ENCODE results near the gene ADAMTS18. TPM values are rescaled to one million over a fixed set of nuclear protein-coding genes. Genes with fewer than 3 reads are reported as not detected.

Gene ADAMTS18
- total RNA-seq, 1 donor: 0.27 TPM

- TF ChIP-seq, protein P1, sequence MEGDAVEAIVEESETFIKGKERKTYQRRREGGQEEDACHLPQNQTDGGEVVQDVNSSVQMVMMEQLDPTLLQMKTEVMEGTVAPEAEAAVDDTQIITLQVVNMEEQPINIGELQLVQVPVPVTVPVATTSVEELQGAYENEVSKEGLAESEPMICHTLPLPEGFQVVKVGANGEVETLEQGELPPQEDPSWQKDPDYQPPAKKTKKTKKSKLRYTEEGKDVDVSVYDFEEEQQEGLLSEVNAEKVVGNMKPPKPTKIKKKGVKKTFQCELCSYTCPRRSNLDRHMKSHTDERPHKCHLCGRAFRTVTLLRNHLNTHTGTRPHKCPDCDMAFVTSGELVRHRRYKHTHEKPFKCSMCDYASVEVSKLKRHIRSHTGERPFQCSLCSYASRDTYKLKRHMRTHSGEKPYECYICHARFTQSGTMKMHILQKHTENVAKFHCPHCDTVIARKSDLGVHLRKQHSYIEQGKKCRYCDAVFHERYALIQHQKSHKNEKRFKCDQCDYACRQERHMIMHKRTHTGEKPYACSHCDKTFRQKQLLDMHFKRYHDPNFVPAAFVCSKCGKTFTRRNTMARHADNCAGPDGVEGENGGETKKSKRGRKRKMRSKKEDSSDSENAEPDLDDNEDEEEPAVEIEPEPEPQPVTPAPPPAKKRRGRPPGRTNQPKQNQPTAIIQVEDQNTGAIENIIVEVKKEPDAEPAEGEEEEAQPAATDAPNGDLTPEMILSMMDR (IDR thresholded peaks at IDR 0.05; ENCODE audit: insufficient read depth, low read length): no peak
Measured at GRCh38 chr16:77402118-77402517, 32.7 kb downstream of the ADAMTS18 start.

DNA sequence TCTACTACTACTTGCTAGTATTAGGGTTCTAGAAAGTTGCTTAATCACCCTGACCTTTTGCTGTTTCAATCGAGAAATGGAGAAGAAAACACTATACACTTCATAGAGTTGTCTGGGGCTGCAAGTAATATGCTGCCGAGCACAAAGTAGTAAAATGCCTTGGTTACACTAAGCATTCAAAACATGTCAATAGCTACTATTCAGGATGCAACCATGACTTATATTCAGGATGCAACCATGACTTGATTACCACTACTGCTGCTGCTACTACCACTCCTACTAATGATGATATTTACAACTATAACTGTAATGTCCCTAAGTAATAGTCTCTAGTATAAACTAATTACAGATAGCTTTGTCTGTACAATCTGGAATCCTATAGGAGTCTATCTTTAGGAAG, 35.3 kb downstream of the ADAMTS18 start:
- TF ChIP-seq, protein P1 (IDR thresholded peaks at IDR 0.05; ENCODE audit: insufficient read depth, low read length): no peak
- H3K4me3 ChIP-seq (ENCODE audit: low read depth, low read length): no peak overlapping the region
- DNase-seq (ENCODE audit: low read depth): no peak

More at GRCh38 chr16:77402118-77402517, 32.7 kb downstream of the ADAMTS18 start:
- no peak for DNase-seq (ENCODE audit: low read depth)
- H3K4me3 ChIP-seq (ENCODE audit: low read depth, low read length): no peak overlapping the region

- no peak overlapping the region for H3K4me3 ChIP-seq (ENCODE audit: low read depth, low read length)
- TF ChIP-seq, protein P1 (IDR thresholded peaks at IDR 0.05; ENCODE audit: insufficient read depth, low read length): no peak
- no peak for DNase-seq (ENCODE audit: low read depth)
Measured at GRCh38 chr16:77399066-77399465, 35.8 kb downstream of the ADAMTS18 start.

DNA sequence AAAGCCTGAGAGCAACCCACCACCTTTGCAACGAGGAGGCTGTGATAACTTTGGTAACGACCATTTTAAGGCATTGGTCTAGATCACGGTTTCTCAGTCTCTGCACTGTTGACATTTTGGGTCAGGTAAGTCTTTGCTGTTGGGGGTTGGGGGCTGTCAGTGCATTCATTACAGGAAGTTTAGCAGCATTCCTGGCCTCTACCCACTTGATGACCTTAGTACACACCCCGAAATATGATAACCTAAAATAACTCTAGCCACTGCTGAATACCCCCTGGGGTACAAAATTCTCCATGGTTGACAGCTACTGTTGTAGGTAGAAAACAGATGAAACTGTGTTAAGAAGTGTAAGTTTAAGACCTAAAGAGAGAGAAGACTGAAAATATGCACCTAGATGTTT, 36.3 kb downstream of the ADAMTS18 start:
- no peak overlapping the region for H3K4me3 ChIP-seq (ENCODE audit: low read depth, low read length)
- TF ChIP-seq, protein P1 (IDR thresholded peaks at IDR 0.05; ENCODE audit: insufficient read depth, low read length): no peak
- DNase-seq (ENCODE audit: low read depth): no peak

DNA sequence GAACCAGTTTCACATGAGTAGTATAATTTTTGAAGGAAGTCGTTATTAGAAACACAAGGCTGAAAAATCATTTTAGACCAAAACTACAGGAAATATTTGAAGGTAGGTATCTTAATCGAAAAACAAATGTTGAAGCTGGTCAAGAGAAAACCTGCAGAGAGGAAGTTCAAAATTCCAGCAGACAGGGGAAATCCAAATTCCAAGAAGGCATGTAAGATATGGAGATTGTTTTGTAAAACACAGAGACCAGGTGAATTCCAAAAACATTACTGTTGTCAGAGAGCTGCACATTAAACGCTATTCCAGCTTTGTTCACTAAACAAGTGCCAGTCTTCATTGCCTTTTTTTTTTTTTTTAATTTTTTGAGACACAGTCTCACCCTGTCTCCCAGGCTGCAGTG, 38.4 kb downstream of the ADAMTS18 start:
- TF ChIP-seq, protein P1 (IDR thresholded peaks at IDR 0.05; ENCODE audit: insufficient read depth, low read length): no peak
- no peak for DNase-seq (ENCODE audit: low read depth)

GRCh38 chr16:77394699-77395098, 40.1 kb downstream of the ADAMTS18 start:
- DNase-seq (ENCODE audit: low read depth): no peak
- no peak overlapping the region for H3K4me3 ChIP-seq (ENCODE audit: low read depth, low read length)
- TF ChIP-seq, protein P1 (IDR thresholded peaks at IDR 0.05; ENCODE audit: insufficient read depth, low read length): no peak

More for the DNA sequence above, 38.4 kb downstream of the ADAMTS18 start:
- no peak overlapping the region for H3K4me3 ChIP-seq (ENCODE audit: low read depth, low read length)

DNA sequence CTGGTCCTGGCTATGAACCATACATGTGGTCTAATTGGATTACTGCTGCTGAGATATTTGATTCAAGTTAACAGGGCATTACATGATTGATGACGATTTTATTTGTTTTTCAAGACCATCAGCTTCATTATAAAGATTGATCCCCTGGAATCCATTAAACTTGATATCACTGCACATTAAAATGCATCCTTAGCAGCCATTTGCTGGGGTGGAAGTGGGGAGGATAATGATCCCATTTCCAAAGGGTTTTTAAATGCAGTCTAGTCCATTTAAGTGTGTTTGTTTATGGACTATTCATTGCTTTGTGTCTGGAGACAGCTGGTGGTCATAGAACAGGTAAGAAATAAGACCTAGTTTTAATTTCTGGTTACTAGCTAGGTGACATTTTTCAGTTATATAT, 40.9 kb downstream of the ADAMTS18 start:
- TF ChIP-seq, protein P1 (IDR thresholded peaks at IDR 0.05; ENCODE audit: insufficient read depth, low read length): no peak
- no peak for DNase-seq (ENCODE audit: low read depth)
- no peak overlapping the region for H3K4me3 ChIP-seq (ENCODE audit: low read depth, low read length)

All from fibroblast of the aortic adventitia (primary cell).